ENCODE measurements around the gene TGFBR3. TPM values are rescaled to one million over a fixed set of nuclear protein-coding genes. Genes with fewer than 3 reads are reported as not detected.
"Not testable (repeated sequence)": the region's sequence is repeated elsewhere in the genome, so short reads cannot be mapped to it uniquely, and the experiment has no call there.

Gene TGFBR3
- total and polyA plus RNA-seq, 2 of the 8 experiments (the other 6 are each of a cell fraction or from before 2014, with no cell fraction given) = 2.0 to 6.1 TPM

DNA sequence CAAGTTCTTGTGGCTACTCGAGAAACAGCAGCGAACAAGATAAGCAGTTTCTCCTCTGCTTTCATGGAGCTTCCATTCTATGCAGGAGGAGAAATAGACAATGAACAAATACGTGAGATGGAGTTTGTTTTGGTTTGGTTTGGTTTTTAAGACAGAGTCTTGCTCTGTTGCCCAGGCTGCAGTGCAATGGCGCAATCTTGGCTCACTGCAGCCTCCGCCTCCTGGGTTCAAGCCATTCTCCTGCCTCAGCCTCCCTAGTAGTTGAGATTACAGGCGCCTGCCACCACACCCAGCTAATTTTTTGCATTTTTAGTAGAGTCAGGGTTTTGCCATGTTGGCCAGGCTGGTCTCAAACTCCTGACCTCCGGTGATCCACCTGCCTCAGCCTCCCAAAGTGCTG is 51.4 kb downstream of the TGFBR3 start:
- H3K27ac ChIP-seq (ENCODE audit: low read depth, low read length); H3K4me1 ChIP-seq (replicated peaks in 1 of 4; ENCODE audit: control insufficient read depth in 3 of 4, insufficient read depth in 4 of 4, low read length in 3 of 4); H2BK20ac ChIP-seq (ENCODE audit: low read length); H3K23me2 ChIP-seq (ENCODE audit: low read depth, low read length); FAIRE-seq; H3K4ac ChIP-seq (replicated peaks; ENCODE audit: insufficient read length, low read depth, low read length); DNase-seq (ENCODE audit: low read depth in 1 of 2, low spot score in 2 of 2); H3K4me3 ChIP-seq (ENCODE audit: extremely low read depth in 1 of 4, insufficient read depth in 2 of 4, low read depth in 3 of 4, low read length in 4 of 4); H2BK5ac ChIP-seq (ENCODE audit: low read depth, low read length); H3K9me3 ChIP-seq (ENCODE audit: insufficient read depth in 2 of 2, low read depth in 1 of 2, low read length in 1 of 2); H3K79me2 ChIP-seq (ENCODE audit: control insufficient read depth in 1 of 2, insufficient read depth in 2 of 2, low read length in 2 of 2); H2BK15ac ChIP-seq (ENCODE audit: low read length); H2BK12ac ChIP-seq (ENCODE audit: low read depth, low read length); H4K8ac ChIP-seq (ENCODE audit: extremely low read depth, insufficient read depth, low read length); H4K20me1 ChIP-seq (replicated peaks in 1 of 2; ENCODE audit: control insufficient read depth in 1 of 2, insufficient read depth in 2 of 2, low read length in 2 of 2); H3K56ac ChIP-seq (replicated peaks; ENCODE audit: insufficient read length, low read depth, low read length); H3K14ac ChIP-seq (ENCODE audit: insufficient read length); H2AK5ac ChIP-seq (ENCODE audit: low read depth, low read length); H2AFZ ChIP-seq (ENCODE audit: low read length); H4K91ac ChIP-seq (replicated peaks; ENCODE audit: insufficient read length, low read length); H3K18ac ChIP-seq (ENCODE audit: extremely low read depth, low read length); H2BK120ac ChIP-seq (replicated peaks; ENCODE audit: low read depth, low read length); H3K27me3 ChIP-seq (replicated peaks in 1 of 4; ENCODE audit: control insufficient read depth in 3 of 4, extremely low read depth in 1 of 4, insufficient read depth in 3 of 4, low read length in 3 of 4); H3K79me1 ChIP-seq (ENCODE audit: low read depth, low read length); H3K23ac ChIP-seq (ENCODE audit: insufficient read length); H3K4me2 ChIP-seq (ENCODE audit: insufficient read depth in 1 of 2, low read depth in 2 of 2, low read length in 2 of 2); POLR2A ChIA-PET (ENCODE audit: partially characterized antibody); H3K9ac ChIP-seq (replicated peaks in 1 of 4; ENCODE audit: extremely low read depth in 1 of 4, low read depth in 3 of 4, low read length in 3 of 4); H4K5ac ChIP-seq (ENCODE audit: insufficient read length, low read depth, low read length); H3K36me3 ChIP-seq (ENCODE audit: control insufficient read depth in 2 of 4, insufficient read depth in 4 of 4, low read length in 3 of 4): not testable (repeated sequence)
- 96% methylated on average over 7 of the region's 7 CpGs; no CpG with 5 or more reads in 1 of the 2 experiments for WGBS, 2 experiments (ENCODE audit: extremely low coverage in 1 of 2, insufficient coverage in 1 of 2, insufficient read length in 1 of 2, insufficient replicate concordance in 2 of 2, low coverage in 1 of 2, low lambda C conversion rate in 2 of 2, missing lambda C conversion rate in 1 of 2)
- CTCF ChIA-PET (ENCODE audit: partially characterized antibody) = interaction anchor here (0.6 to 2.5 kb wide), 4 partner anchors 12 to 199 kb away, joined by 3 to 9 read pairs (median 4); no protein-coding TSS in a partner anchor

Data from H1 (cell line).